GDM1 (cell line): ENCODE measurements around the gene NACA2.
"Not testable (repeated sequence)": the region's sequence is repeated elsewhere in the genome, so short reads cannot be mapped to it uniquely, and the experiment has no call there.

ENCODE experiments used
- DNase-seq: peaks from one replicate; lab custom pipeline; 2025; lab: John Stamatoyannopoulos, UW

Gene NACA2

DNA sequence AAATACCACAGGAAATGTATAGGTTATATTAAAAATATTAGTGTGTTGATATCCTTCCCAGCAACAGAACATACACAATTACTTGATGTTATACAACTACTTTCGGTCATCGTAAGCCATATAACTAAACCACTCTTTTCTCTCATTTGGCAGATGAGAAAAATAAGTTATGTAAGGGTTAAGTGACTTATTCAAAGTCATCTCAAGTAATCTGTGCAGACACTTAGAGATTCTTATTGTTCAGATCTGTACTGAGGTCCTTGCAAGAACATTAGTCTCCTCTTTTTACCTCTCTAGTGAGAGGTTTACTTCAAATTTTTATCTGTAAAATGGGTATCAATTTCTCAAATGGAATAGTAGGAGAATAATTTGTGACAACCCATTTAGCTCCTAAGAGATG lies 15.0 kb downstream of the NACA2 start:
- DNase-seq = no peak

GRCh38 chr17:61575352-61575975 lies 15.6 kb downstream of the NACA2 start:
- DNase-seq = no peak

GRCh38 chr17:61574542-61575351 lies 16.3 kb downstream of the NACA2 start:
- DNase-seq = no peak

- not testable (repeated sequence) for DNase-seq
These were observed 18.5 kb downstream of the NACA2 start for GRCh38 chr17:61572547-61572946.

GRCh38 chr17:61571624-61572023 lies 19.4 kb downstream of the NACA2 start:
- no peak for DNase-seq

GRCh38 chr17:61570118-61570517 lies 20.9 kb downstream of the NACA2 start:
- DNase-seq = no peak

DNA sequence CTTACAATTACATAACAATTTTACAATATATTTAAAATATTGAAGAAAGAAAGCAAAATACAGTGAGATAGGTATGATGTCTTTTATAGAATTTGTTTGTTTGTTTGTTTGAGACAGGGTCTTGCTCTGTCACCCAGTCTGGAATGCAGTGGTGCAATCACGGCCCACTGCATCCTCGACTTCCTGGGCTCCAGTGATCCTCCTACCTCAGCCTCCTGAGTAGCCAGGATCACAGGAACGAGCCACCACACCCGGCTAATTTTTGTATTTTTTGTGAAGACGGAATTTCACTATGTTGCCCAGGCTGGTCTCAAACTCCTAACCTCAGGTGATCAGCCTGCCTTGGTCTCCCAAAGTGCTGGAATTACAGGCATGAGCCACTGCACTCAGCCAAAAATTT lies 21.5 kb downstream of the NACA2 start:
- DNase-seq = not testable (repeated sequence)

GRCh38 chr17:61568219-61569072 lies 22.6 kb downstream of the NACA2 start:
- DNase-seq = no peak

- DNase-seq = no peak
These were observed 23.8 kb downstream of the NACA2 start for GRCh38 chr17:61567045-61567802.

DNA sequence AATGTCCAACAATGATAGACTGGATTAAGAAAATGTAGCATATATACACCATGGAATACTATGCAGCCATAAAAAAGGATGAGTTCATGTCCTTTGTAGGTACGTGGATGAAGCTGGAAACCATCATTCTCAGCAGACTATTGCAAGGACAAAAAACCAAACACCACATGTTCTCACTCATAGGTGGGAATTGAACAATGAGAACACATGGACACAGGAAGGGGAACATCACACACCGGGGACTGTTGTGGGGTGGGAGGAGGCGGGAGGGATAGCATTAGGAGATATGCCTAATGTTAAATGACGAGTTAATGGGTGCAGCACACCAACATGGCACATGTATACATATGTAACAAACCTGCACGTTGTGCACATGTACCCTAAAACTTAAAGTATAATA lies 24.6 kb downstream of the NACA2 start:
- DNase-seq = not testable (repeated sequence)

DNA sequence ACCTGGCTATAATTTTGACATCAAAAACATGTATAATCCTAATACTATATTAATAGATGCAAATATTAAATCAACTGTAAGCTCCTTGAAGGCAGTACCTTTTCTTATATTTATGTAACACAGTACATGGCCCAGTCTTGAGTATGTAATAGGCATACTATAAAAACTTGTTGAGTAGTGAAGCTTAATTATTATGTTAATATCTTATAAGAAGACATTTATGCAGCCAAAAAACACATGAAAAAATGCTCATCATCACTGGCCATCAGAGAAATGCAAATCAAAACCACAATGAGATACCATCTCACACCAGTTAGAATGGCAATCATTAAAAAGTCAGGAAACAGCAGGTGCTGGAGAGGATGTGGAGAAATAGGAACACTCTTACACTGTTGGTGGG lies 25.2 kb downstream of the NACA2 start:
- DNase-seq = not testable (repeated sequence)

DNA sequence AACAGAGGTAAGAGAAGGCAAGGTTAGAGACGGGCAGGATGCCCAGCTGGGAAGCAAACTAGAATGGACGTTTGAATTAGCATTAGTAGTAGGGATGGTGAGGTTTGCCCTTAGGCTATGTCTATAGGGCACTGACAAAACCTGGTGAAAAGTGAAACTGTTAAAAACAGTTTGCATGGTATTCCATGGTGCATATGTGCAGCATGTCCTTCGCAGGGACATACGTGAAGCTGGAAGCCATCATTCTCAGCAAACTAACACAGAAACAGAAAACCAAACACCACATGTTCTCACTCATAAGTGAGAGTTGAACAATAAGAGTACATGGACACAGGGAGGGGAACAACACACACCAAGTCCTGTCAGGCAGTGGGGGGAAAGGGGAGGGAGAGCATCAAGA lies 25.8 kb downstream of the NACA2 start:
- DNase-seq = no peak

DNA sequence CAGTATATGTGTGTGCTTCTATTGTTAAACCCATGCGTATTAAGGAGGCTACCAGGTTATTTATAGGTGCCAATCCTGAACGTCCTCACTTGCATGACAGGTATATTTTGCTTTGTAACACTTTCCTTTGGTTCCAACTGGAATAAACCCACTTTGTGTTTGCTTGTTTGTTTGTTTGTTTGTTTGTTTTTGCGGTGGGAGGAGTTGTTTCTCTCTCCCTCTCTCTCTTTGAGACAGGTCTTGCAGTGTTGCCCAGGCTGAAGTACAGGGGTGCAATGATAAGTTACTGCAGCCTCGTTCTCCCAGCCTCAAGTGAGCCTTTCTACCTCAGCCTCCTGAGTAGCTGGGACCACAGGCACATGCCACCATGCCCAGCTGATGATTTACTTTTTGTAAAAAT lies 28.7 kb downstream of the NACA2 start:
- no peak for DNase-seq

DNA sequence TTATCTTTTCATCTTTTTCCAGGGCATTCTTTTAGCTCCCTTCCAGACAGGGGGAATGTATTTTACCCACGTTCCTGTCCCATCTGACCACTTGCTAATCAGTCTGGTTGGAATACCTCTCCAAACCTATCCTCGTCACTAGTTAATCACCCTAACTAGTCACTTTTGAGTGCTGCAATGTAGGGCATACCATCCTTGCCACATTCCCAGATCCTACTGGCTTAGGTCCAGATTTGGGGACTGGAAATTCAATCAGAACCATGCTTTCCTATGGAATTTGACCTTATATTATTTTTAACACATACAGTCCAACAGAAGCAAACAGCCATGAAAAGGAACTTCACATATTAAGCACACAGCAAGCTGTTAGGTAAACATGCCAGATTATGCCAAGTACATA lies 29.7 kb downstream of the NACA2 start:
- no peak for DNase-seq

- DNase-seq = no peak
These were observed 30.9 kb downstream of the NACA2 start for GRCh38 chr17:61560071-61560470.

GRCh38 chr17:61556224-61557188 lies 34.5 kb downstream of the NACA2 start:
- DNase-seq = no peak

DNA sequence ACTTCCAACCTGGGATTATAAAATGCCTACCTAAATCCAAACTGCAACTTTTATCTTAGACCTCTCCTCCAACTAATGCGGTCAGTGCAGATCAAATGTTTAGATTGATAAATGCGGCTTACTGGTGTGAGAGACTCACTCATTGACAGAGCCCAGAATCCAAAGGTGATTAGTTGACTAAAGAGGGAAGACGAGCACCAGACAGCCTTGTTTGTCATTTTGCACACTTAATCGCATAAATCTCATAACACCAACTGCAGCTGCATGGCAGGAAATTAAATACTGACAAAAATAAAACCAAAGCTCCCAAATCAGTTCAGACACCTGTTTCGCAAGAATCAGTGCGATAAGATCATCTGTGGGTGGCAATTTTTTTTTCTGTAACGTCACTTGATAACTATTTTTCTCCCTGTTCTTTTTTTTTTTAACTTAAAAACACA lies 35.9 kb downstream of the NACA2 start:
- no peak for DNase-seq

DNA sequence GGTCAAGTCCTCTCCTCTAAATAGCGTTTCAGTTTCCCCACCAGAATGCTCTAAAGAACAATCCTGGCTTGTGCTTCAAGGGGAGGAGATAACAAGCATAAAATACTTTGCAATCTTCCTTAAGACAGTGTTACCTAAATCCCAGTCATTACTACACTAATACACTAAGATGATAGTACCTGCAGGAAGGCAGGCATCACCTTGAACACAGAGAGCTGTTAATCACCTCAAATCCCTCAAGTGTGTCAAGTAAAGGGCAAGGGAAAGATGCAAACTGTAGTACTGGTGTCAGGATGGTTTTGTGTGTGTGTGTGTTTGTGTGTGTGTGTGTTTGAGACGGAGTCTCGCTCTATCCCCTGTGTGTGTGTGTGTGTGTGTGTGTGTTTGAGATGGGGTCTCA lies 36.8 kb downstream of the NACA2 start:
- DNase-seq = no peak

DNA sequence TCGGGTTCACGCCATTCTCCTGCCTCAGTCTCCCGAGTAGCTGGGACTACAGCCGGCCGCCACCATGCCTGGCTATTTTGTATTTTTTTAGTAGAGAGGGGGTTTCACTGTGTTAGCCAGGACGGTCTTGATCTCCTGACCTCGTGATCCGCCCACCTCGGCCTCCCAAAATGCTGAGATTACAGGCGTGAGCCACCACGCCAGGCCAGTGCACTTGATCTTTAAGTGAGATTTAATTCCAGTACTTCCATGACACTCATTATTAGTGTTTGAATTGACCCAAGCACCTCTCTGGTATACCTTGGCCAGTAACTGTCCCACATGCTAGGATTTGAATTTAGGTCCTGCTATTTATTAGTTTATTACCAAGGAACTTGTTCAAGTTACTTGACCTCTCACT lies 38.5 kb downstream of the NACA2 start:
- DNase-seq = not testable (repeated sequence)

DNA sequence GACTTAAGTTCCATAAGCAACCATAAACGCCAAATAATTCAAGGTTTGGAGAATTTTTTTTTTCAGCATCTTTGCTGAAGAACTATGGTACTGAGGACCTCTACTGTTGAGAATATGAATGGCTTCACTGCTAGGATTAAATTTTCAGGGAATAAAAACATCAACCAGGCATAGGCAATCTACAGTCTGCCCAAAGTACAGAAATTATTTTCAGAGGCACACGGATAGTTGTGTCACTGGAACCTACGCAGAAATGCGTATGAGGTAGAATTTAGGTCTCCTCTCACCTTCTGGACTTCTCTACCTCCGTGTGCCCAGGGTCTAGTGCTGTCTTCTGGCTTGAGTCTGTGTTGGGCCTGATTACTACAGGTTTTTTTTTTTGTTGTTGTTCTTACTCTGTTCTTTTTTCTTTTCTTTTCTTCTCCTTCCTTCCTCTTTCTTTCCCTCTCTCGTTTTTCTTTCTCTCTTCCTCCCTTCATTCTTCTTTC lies 39.7 kb downstream of the NACA2 start:
- peak; percentile 6 for DNase-seq

DNA sequence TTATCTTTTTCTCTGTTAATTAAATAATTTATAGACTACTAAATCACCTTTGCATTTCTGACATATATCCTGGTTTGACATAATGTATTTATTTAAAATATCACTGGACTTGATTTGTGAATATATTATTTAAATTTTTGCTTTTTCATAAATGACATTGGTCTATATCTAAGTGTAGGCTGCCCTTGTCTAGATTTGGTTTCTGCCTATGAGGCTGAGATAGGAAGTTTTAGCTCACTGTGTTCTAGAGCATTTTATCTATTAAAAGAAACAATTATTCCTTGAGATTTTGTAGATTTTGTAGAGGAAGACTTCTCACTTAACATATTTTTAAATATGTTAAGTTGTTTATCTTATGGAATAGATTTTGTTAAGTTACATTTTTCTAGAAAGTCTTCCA lies 43.9 kb downstream of the NACA2 start:
- DNase-seq = no peak
